ENCODE measurements around the gene PRR7. TPM values are rescaled to one million over a fixed set of nuclear protein-coding genes. Genes with fewer than 3 reads are reported as not detected.
A peak's percentile ranks its signal among the peaks of the same experiment; 100 is the strongest.

The PRR7 gene
- total RNA-seq, 1 experiment from 2014 or later: 4.7 TPM

GRCh38 chr5:177452688-177453638, 6.3 kb downstream of the PRR7 start:
- no peak for DNase-seq
- Mint-ChIP-seq H3K36me3 (ENCODE audit: insufficient read depth, unreplicated experiment) (peaks cover 58% of the 10 kb centered on the region), H3K4me1 (ENCODE audit: low read depth, unreplicated experiment) (peaks cover 7% of the 10 kb centered on the region), H3K9me3 (ENCODE audit: unreplicated experiment) (no peaks in the 10 kb centered on the region), H3K27me3 (ENCODE audit: insufficient read depth, unreplicated experiment) (no peaks in the 10 kb centered on the region), H3K27ac (ENCODE audit: unreplicated experiment) (peak overlapping the region; percentile 61), H3K4me3 (ENCODE audit: unreplicated experiment) (peak overlapping the region; percentile 77)
- CTCF ChIA-PET: interaction anchor here (0.6 to 6.5 kb wide), 6 partner anchors 28 to 143 kb away, joined by 3 to 110 read pairs (median 8); partner anchors contain the start of gene PDLIM7
- POLR2A ChIA-PET: interaction anchor here (0.8 kb wide), 1 partner anchor 10 kb away, joined by 3 read pairs; no protein-coding TSS in a partner anchor
- BruUV-seq (replicated peaks): TSS peak; percentile 11
- H3K27me3 ChIP-seq (replicated peaks; ENCODE audit: control insufficient read depth, insufficient read depth, low read length): no peaks in the 10 kb centered on the region
- H3K4me1 ChIP-seq: peaks cover 7% of the 10 kb centered on the region; the same call in 1 of the 2 replicates
- TF ChIP-seq CTCF (IDR thresholded peaks at IDR 0.05; ENCODE audit: insufficient read depth in 1 of 2, low read depth in 1 of 2, low read length in 1 of 2, severe bottlenecking in 1 of 2, unreplicated experiment in 1 of 2): no peak
- H3K4me3 ChIP-seq (ENCODE audit: low read depth, low read length): no peak overlapping the region
- no peaks in the 10 kb centered on the region for H3K9me3 ChIP-seq
- intact Hi-C loops (cut with micrococcal nuclease; ENCODE audit: unreplicated experiment): no loop called here
- no peaks in the 10 kb centered on the region; the same call in 1 of the 2 replicates for H3K36me3 ChIP-seq (ENCODE audit: control insufficient read depth, insufficient read depth, low read length)

- no peak for TF ChIP-seq CTCF (IDR thresholded peaks at IDR 0.05; ENCODE audit: insufficient read depth in 1 of 2, low read depth in 1 of 2, low read length in 1 of 2, severe bottlenecking in 1 of 2, unreplicated experiment in 1 of 2)
- peaks cover 7% of the 10 kb centered on the region; the same call in 1 of the 2 replicates for H3K4me1 ChIP-seq
- intact Hi-C loops (cut with micrococcal nuclease; ENCODE audit: unreplicated experiment): loop anchor here (1.0 to 2.0 kb wide), 3 partner anchors 50 to 141 kb away; no protein-coding TSS in a partner anchor
- Mint-ChIP-seq H3K36me3 (ENCODE audit: insufficient read depth, unreplicated experiment) (peaks cover 57% of the 10 kb centered on the region), H3K4me1 (ENCODE audit: low read depth, unreplicated experiment) (peaks cover 7% of the 10 kb centered on the region), H3K27ac (ENCODE audit: unreplicated experiment) (peak overlapping the region; percentile 61), H3K27me3 (ENCODE audit: insufficient read depth, unreplicated experiment) (no peaks in the 10 kb centered on the region), H3K9me3 (ENCODE audit: unreplicated experiment) (no peaks in the 10 kb centered on the region), H3K4me3 (ENCODE audit: unreplicated experiment) (peak overlapping the region; percentile 77)
- no TSS peak for BruUV-seq (replicated peaks)
- no peak for DNase-seq
- ChIA-PET CTCF (interaction anchor here (0.6 to 6.5 kb wide), 13 partner anchors 9 to 144 kb away, joined by 3 to 110 read pairs (median 20); partner anchors contain the start of genes GRK6, PDLIM7 and PRR7), POLR2A (interaction anchor here (0.7 to 2.4 kb wide), 3 partner anchors 27 to 83 kb away, joined by 4 to 21 read pairs (median 7); partner anchors contain the start of genes GRK6 and PDLIM7)
- H3K36me3 ChIP-seq (ENCODE audit: control insufficient read depth, insufficient read depth, low read length): no peaks in the 10 kb centered on the region; the same call in 1 of the 2 replicates
- no peaks in the 10 kb centered on the region for H3K27me3 ChIP-seq (replicated peaks; ENCODE audit: control insufficient read depth, insufficient read depth, low read length)
- no peaks in the 10 kb centered on the region for H3K9me3 ChIP-seq
- H3K4me3 ChIP-seq (ENCODE audit: low read depth, low read length): peak overlapping the region; percentile 92
Observed at GRCh38 chr5:177453852-177454396, 7.3 kb downstream of the PRR7 start.
